Measurements from ENCODE around the gene CRLF2.
"Not testable (repeated sequence)": the region's sequence is repeated elsewhere in the genome, so short reads cannot be mapped to it uniquely, and the experiment has no call there.

The CRLF2 gene

GRCh38 chrX:1213971-1214370, 1.5 kb upstream of the CRLF2 start:
- no peak for DNase-seq

- DNase-seq, result no peak
Measured at GRCh38 chrX:1210844-1211243, 1.6 kb downstream of the CRLF2 start.

- DNase-seq, result no peak
Measured at GRCh38 chrX:1207496-1208025, 4.9 kb downstream of the CRLF2 start.

- DNase-seq, result no peak
Measured at GRCh38 chrX:1205681-1206611, 6.5 kb downstream of the CRLF2 start.

- DNase-seq, result no peak
Measured at GRCh38 chrX:1202251-1202650, 10.2 kb downstream of the CRLF2 start.

- DNase-seq, result no peak
Measured at GRCh38 chrX:1196436-1196835, 16.0 kb downstream of the CRLF2 start.

- DNase-seq, result not testable (repeated sequence)
Measured at GRCh38 chrX:1192196-1192595, 20.3 kb downstream of the CRLF2 start.

- no peak for DNase-seq
Measured at GRCh38 chrX:1190596-1191145, 21.8 kb downstream of the CRLF2 start.

- no peak for DNase-seq
Measured at GRCh38 chrX:1185561-1185960, 26.9 kb downstream of the CRLF2 start.

- no peak for DNase-seq
Measured at GRCh38 chrX:1182211-1182610, 30.2 kb downstream of the CRLF2 start.

GRCh38 chrX:1181661-1182060, 30.8 kb downstream of the CRLF2 start:
- not testable (repeated sequence) for DNase-seq

- DNase-seq, result no peak
Measured at GRCh38 chrX:1181170-1181569, 31.3 kb downstream of the CRLF2 start.

GRCh38 chrX:1178580-1179057, 33.8 kb downstream of the CRLF2 start:
- no peak for DNase-seq

- DNase-seq, result not testable (repeated sequence)
Measured at GRCh38 chrX:1176531-1177320, 35.7 kb downstream of the CRLF2 start.

- DNase-seq, result not testable (repeated sequence)
Measured at GRCh38 chrX:1174609-1175545, 37.6 kb downstream of the CRLF2 start.

- DNase-seq, result not testable (repeated sequence)
Measured at GRCh38 chrX:1173435-1173834, 39.0 kb downstream of the CRLF2 start.

GRCh38 chrX:1172496-1172895, 40.0 kb downstream of the CRLF2 start:
- DNase-seq, result no peak

GRCh38 chrX:1171915-1172314, 40.5 kb downstream of the CRLF2 start:
- DNase-seq, result not testable (repeated sequence)

- no peak for DNase-seq
Measured at GRCh38 chrX:1170243-1170642, 42.2 kb downstream of the CRLF2 start.

GRCh38 chrX:1169189-1169588, 43.3 kb downstream of the CRLF2 start:
- no peak for DNase-seq

GRCh38 chrX:1167918-1168481, 44.4 kb downstream of the CRLF2 start:
- DNase-seq, result no peak

GRCh38 chrX:1167466-1167865, 45.0 kb downstream of the CRLF2 start:
- DNase-seq, result no peak
